ENCODE data around the gene DERA. TPM values are rescaled to one million over a fixed set of nuclear protein-coding genes. Genes with fewer than 3 reads are reported as not detected.

Gene DERA
- total and polyA plus RNA-seq, 9 of the 15 experiments (the other 6 are each of a cell fraction or from before 2014, with no cell fraction given) = 5.5 to 15.5 (median 7.8) TPM

- Histone ChIP-seq H2AFZ (ENCODE audit: low read depth, low read length) (no peak overlapping the region), H3K9me1 (ENCODE audit: control insufficient read depth, insufficient read depth, low read length) (no peaks in the 10 kb centered on the region), H3K27ac (ENCODE audit: extremely low read depth, low read depth, low read length) (no peak overlapping the region), H3K9me3 (replicated peaks; ENCODE audit: control insufficient read depth, insufficient read depth, low read depth, low read length) (no peaks in the 10 kb centered on the region), H4K20me1 (replicated peaks; ENCODE audit: control insufficient read depth, insufficient read depth, low read length) (no peaks in the 10 kb centered on the region), H3K27me3 (ENCODE audit: control insufficient read depth in 2 of 2, insufficient read depth in 2 of 2, low read length in 2 of 2) (no peaks in the 10 kb centered on the region), H3K9ac (ENCODE audit: insufficient read depth in 1 of 2, low read depth in 2 of 2, low read length in 2 of 2) (no peak overlapping the region), H3K4me3 (no peak overlapping the region), H3K36me3 (ENCODE audit: control insufficient read depth, insufficient read depth, low read length) (no peaks in the 10 kb centered on the region), H3K4me1 (replicated peaks in 1 of 2; ENCODE audit: control insufficient read depth in 2 of 2, insufficient read depth in 2 of 2, low read length in 2 of 2) (no peaks in the 10 kb centered on the region), H3K4me2 (ENCODE audit: insufficient read depth, low read length) (no peak overlapping the region), H3K79me2 (ENCODE audit: control insufficient read depth, insufficient read depth, low read length) (no peaks in the 10 kb centered on the region)
- in situ Hi-C loops (cut with MboI) = no loop called here
- TF ChIP-seq TRIM25 (IDR thresholded peaks at IDR 0.05; ENCODE audit: borderline replicate concordance) = no peak
- ATAC-seq (no peak), DNase-seq (ENCODE audit: extremely low read depth in 1 of 4, low spot score in 3 of 4) (no peak), FAIRE-seq (no peak)
- no TSS peak for BruUV-seq (replicated peaks)
- ChIA-PET CTCF (ENCODE audit: low intra/inter-chr PET ratio) (no interaction called here), POLR2A (no interaction called here)
- 0% methylated on average over 1 of the region's 1 CpG for WGBS (ENCODE audit: insufficient coverage, low coverage, missing lambda C conversion rate)
- intact Hi-C loops (cut with micrococcal nuclease) = no loop called here
These were observed 48.3 kb upstream of the DERA start for GRCh38 chr12:15862840-15863239.

GRCh38 chr12:15863372-15863771, 47.8 kb upstream of the DERA start:
- in situ Hi-C loops (cut with MboI) (no loop called here), intact Hi-C loops (cut with micrococcal nuclease) (no loop called here)
- Histone ChIP-seq H3K27ac (ENCODE audit: extremely low read depth, low read depth, low read length) (no peak overlapping the region), H3K79me2 (ENCODE audit: control insufficient read depth, insufficient read depth, low read length) (no peaks in the 10 kb centered on the region), H3K9me1 (ENCODE audit: control insufficient read depth, insufficient read depth, low read length) (no peaks in the 10 kb centered on the region), H3K36me3 (ENCODE audit: control insufficient read depth, insufficient read depth, low read length) (no peaks in the 10 kb centered on the region), H3K9ac (ENCODE audit: insufficient read depth in 1 of 2, low read depth in 2 of 2, low read length in 2 of 2) (no peak overlapping the region), H4K20me1 (replicated peaks; ENCODE audit: control insufficient read depth, insufficient read depth, low read length) (no peaks in the 10 kb centered on the region), H3K4me3 (no peak overlapping the region), H3K9me3 (replicated peaks; ENCODE audit: control insufficient read depth, insufficient read depth, low read depth, low read length) (no peaks in the 10 kb centered on the region), H3K27me3 (ENCODE audit: control insufficient read depth in 2 of 2, insufficient read depth in 2 of 2, low read length in 2 of 2) (no peaks in the 10 kb centered on the region), H2AFZ (ENCODE audit: low read depth, low read length) (no peak overlapping the region), H3K4me2 (ENCODE audit: insufficient read depth, low read length) (no peak overlapping the region), H3K4me1 (replicated peaks in 1 of 2; ENCODE audit: control insufficient read depth in 2 of 2, insufficient read depth in 2 of 2, low read length in 2 of 2) (no peaks in the 10 kb centered on the region)
- no peak for DNase-seq (ENCODE audit: extremely low read depth in 1 of 4, low spot score in 3 of 4)
- no TSS peak for BruUV-seq (replicated peaks)
- ChIA-PET POLR2A (no interaction called here), CTCF (ENCODE audit: low intra/inter-chr PET ratio) (no interaction called here)
- no peak for ATAC-seq
- WGBS (ENCODE audit: insufficient coverage, low coverage, missing lambda C conversion rate) = 0% methylated on average over 9 of the region's 9 CpGs
- no peak for FAIRE-seq
- no peak for TF ChIP-seq ELF4 (CRISPR knock-in tag; IDR thresholded peaks at IDR 0.05)
- no peak for TF ChIP-seq ZBTB40 (IDR thresholded peaks at IDR 0.05)
- TF ChIP-seq ZBTB40 (CRISPR knock-in tag; IDR thresholded peaks at IDR 0.05) = no peak

Data from K562 (cell line).